Panc1 (cell line): ENCODE measurements around the gene HMCN2. TPM values are rescaled to one million over a fixed set of nuclear protein-coding genes. Genes with fewer than 3 reads are reported as not detected.

ENCODE experiments used
- ATAC-seq: fragments of 200-7000 bp; cut with Tn5 transposase; 2 replicates; pipeline ENCODE4 v1.9.1; 2020; ENCODE audit warnings: mild to moderate bottlenecking, moderate library complexity
- BruUV-seq: library from RNA; stranded (reverse); fragments of 400-500 nt; replicated peaks from 2 replicates; lab custom pipeline; 2021; lab: Mats Ljungman, UMichigan
- CTCF ChIA-PET: fragments of 300-600 bp; sonication (Branson Sonifier 250); formaldehyde crosslinking; loops from one replicate; lab custom pipeline; 2022; ENCODE audit warnings: antibody characterized with exemption; lab: Charles Lee
- POLR2A ChIA-PET: fragments of 300-600 bp; sonication (Branson Sonifier 250); formaldehyde crosslinking; loops from one replicate; lab custom pipeline; 2022; ENCODE audit warnings: antibody characterized with exemption; lab: Charles Lee
- DNase-seq: peaks from one replicate; pipeline ENCODE4 v3.0.0-alpha.2; 2010; ENCODE audit warnings: low read depth, low spot score
- H3K27ac ChIP-seq: 2 replicates; pipeline ENCODE4 v1.5.1; 2011; ENCODE audit warnings: mild to moderate bottlenecking, low read length, inconsistent platforms
- H3K27me3 ChIP-seq: fragments of 200-500 bp; sonication (Bioruptor generic); 2 replicates; pipeline ENCODE4 v1.6.0; 2014; ENCODE audit warnings: low read length, inconsistent platforms; ENCODE audit not compliant: control insufficient read depth, insufficient read depth
- H3K36me3 ChIP-seq: fragments of 200-500 bp; sonication (Bioruptor generic); 2 replicates; pipeline ENCODE4 v1.5.1; 2014; ENCODE audit warnings: inconsistent platforms, mild to moderate bottlenecking, low read length, moderate library complexity; ENCODE audit not compliant: control insufficient read depth, insufficient read depth
- H3K4me1 ChIP-seq: 2 replicates; pipeline ENCODE4 v1.5.1; 2011; ENCODE audit warnings: inconsistent platforms, mild to moderate bottlenecking, low read length, moderate library complexity; ENCODE audit not compliant: control insufficient read depth, insufficient read depth
- H3K4me3 ChIP-seq, 2 experiments: 2 replicates each; pipeline ENCODE4 v1.5.1; 2011 to 2012; ENCODE audit warnings: low read depth in 2 of 2, low read length in 2 of 2, mild to moderate bottlenecking in 2 of 2, inconsistent platforms in 1 of 2, moderate library complexity in 1 of 2
- H3K9me3 ChIP-seq: fragments of 200-500 bp; sonication (Bioruptor generic); 2 replicates; pipeline ENCODE4 v1.5.1; 2014; ENCODE audit warnings: low read depth, mild to moderate bottlenecking, inconsistent platforms, low read length, moderate library complexity; ENCODE audit not compliant: control insufficient read depth, insufficient read depth
- POLR2AphosphoS5 ChIP-seq: IDR thresholded peaks from 2 replicates; pipeline ENCODE4 v1.6.1; 2012; ENCODE audit warnings: mild to moderate bottlenecking, low read depth, low read length, moderate library complexity
- SIN3A ChIP-seq: IDR thresholded peaks from 2 replicates; pipeline ENCODE4 v1.6.1; 2012; ENCODE audit warnings: low read depth, mild to moderate bottlenecking, low read length, moderate library complexity, borderline replicate concordance; ENCODE audit not compliant: insufficient read depth
- in situ Hi-C: cut with HindIII; loops from 2 replicates; pipeline ENCODE4 v1.10.0; 2016; ENCODE audit warnings: low sequenced_read_pairs, low pct_unique_long_range_greater_than_20kb
- intact Hi-C: fragments of 100-400 bp; cut with micrococcal nuclease; formaldehyde crosslinking; loops from one replicate; pipeline ENCODE4 v1.10.0; 2022; ENCODE audit not compliant: unreplicated experiment
- total RNA-seq: library from RNA; stranded (reverse); gene quantifications from one replicate; pipeline ENCODE4 v1.2.1, GENCODE V29; 2021; ENCODE audit not compliant: unreplicated experiment
- TF ChIP-seq, protein P1 (sequence below), 2 experiments: IDR thresholded peaks; 2 replicates each; pipeline ENCODE4 v1.6.1; 2011 to 2012; ENCODE audit warnings: low read depth in 2 of 2, control low read depth in 1 of 2, low read length in 1 of 2, mild to moderate bottlenecking in 1 of 2, moderate library complexity in 1 of 2; ENCODE audit not compliant: insufficient read depth in 1 of 2

HMCN2 gene
- total RNA-seq, 1 experiment from 2014 or later: 0.05 TPM

DNA sequence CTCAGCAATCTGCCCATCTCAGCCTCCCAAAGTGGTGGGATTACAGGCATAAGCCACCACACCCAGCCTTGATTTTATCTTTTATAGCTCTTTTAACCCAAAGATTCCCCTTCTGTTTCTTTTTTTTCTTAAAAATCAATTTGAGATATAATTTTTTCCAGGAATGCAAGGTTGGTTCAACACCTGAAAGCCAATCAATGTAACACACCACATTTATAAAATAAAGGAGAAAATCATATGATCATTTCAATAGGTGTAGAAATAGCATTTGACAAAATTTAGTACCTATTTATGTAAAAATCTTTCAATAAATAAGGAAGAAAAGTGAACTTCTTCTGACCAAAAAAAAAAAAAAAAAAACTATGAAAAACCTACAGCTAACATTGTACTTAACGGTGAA lies 175.5 kb downstream of the HMCN2 start:
- Histone ChIP-seq H3K36me3 (no peaks in the 10 kb centered on the region), H3K4me1 (peaks cover 5% of the 10 kb centered on the region; the same call in 1 of the 2 replicates), H3K27ac (no peak overlapping the region), H3K9me3 (peaks cover 7% of the 10 kb centered on the region; the same call in 1 of the 2 replicates), H3K4me3 (no peak overlapping the region), H3K27me3 (no peaks in the 10 kb centered on the region)
- intact Hi-C loops (no loop called here), in situ Hi-C loops (no loop called here)
- BruUV-seq: no TSS peak
- TF ChIP-seq, protein P1, sequence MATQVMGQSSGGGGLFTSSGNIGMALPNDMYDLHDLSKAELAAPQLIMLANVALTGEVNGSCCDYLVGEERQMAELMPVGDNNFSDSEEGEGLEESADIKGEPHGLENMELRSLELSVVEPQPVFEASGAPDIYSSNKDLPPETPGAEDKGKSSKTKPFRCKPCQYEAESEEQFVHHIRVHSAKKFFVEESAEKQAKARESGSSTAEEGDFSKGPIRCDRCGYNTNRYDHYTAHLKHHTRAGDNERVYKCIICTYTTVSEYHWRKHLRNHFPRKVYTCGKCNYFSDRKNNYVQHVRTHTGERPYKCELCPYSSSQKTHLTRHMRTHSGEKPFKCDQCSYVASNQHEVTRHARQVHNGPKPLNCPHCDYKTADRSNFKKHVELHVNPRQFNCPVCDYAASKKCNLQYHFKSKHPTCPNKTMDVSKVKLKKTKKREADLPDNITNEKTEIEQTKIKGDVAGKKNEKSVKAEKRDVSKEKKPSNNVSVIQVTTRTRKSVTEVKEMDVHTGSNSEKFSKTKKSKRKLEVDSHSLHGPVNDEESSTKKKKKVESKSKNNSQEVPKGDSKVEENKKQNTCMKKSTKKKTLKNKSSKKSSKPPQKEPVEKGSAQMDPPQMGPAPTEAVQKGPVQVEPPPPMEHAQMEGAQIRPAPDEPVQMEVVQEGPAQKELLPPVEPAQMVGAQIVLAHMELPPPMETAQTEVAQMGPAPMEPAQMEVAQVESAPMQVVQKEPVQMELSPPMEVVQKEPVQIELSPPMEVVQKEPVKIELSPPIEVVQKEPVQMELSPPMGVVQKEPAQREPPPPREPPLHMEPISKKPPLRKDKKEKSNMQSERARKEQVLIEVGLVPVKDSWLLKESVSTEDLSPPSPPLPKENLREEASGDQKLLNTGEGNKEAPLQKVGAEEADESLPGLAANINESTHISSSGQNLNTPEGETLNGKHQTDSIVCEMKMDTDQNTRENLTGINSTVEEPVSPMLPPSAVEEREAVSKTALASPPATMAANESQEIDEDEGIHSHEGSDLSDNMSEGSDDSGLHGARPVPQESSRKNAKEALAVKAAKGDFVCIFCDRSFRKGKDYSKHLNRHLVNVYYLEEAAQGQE (IDR thresholded peaks at IDR 0.05; ENCODE audit: insufficient read depth in 1 of 2, low read depth in 2 of 2, low read length in 1 of 2): no peak
- no peak for TF ChIP-seq SIN3A
- no peak for TF ChIP-seq POLR2AphosphoS5
- CTCF ChIA-PET: no interaction called here
- POLR2A ChIA-PET: no interaction called here
- DNase-seq (no peak), ATAC-seq (no peak)

DNA sequence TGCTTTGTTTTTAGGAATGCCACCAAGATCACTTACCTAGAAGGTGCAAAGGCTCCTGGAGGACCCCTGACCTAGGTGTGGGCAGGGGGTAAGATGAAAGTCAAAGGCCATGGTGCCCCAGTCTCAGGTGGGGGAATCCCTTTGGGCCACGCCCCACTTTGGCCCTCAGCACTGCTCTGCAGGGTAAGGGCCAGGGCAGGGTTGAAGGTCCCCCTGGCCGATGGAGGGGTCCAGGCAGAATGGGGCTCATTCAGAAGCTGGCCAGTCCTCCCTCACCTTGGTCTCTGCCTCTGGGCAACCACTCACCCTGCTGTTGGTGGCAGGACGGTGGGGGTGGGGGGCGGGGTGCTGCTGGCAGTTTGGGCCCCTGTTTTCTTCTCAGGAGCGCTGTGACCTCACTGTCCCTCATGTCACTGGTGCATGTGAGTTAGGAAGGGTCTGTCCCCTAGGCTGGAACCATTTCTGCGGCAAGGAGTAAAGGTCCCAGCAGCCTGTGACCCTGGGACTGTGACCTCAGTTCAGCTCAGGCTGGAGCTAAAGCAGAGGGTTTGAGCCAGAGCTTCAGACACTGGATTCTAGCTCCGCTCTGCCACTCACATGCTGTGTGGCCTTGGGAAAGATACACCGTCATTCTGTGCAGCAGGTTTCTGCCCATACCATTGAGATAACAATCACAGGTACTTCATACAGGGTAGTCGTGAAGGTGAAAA lies 177.3 kb downstream of the HMCN2 start:
- Histone ChIP-seq H3K27ac (no peak overlapping the region), H3K36me3 (no peaks in the 10 kb centered on the region), H3K9me3 (peaks cover 7% of the 10 kb centered on the region; the same call in 1 of the 2 replicates), H3K4me3 (no peak overlapping the region), H3K27me3 (no peaks in the 10 kb centered on the region), H3K4me1 (peaks cover 15% of the 10 kb centered on the region)
- POLR2A ChIA-PET: no interaction called here
- ATAC-seq: no peak
- BruUV-seq: no TSS peak
- no peak for TF ChIP-seq SIN3A
- TF ChIP-seq, protein P1 (IDR thresholded peaks at IDR 0.05; ENCODE audit: insufficient read depth in 1 of 2, low read depth in 2 of 2, low read length in 1 of 2): no peak
- TF ChIP-seq POLR2AphosphoS5: no peak
- in situ Hi-C loops: no loop called here
- intact Hi-C loops: no loop called here
- DNase-seq: no peak
- CTCF ChIA-PET: interaction anchor here (0.5 kb wide), 1 partner anchor 15 kb away, joined by 3 read pairs; no protein-coding TSS in a partner anchor
